GM19455 (cell line): ENCODE measurements around the gene ANKRD44.

ENCODE experiments used
- ATAC-seq: cut with Tn5 transposase; IDR thresholded peaks from one replicate; pipeline ENCODE4 v1.9.1; 2021; ENCODE audit not compliant: unreplicated experiment

The ANKRD44 gene

DNA sequence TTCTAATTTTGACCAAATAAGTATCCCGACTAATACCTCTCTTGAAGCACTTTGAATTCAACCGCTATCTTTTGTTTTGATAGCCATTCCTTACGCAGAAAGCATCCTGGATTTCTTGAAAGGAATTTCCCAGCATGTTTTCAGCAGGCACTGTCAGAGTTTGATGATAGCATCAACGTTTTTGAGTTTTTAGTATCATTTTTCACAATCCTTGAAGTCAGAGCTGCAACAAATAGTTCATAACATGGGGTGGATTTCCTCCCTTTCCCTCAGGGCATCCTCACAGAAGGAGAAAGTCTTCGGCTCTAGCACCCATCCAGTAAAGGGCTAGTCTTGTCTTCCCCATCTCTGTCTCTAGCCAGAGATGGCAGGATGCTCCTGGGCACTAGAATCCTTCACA is 46.2 kb downstream of the ANKRD44 start:
- no peak for ATAC-seq

DNA sequence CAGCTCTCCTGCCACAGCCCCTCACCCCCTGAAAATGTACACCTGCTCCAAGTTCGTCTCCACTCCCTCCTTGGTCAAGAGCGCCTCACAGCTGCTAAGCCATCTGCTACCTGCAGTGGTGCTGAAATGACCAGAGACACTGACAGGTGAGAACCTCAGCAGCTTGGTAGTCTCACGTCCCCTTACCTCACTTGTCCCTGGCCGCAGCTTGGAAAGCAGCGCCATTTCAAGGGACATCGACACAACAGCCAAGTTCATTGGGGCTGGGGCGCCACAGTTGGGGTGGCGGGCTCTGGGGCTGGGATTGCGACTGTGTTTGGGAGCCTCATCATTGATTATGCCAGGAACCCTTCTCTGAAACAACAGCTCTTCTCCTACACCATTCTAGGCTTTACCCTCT is 47.5 kb downstream of the ANKRD44 start:
- no peak for ATAC-seq

DNA sequence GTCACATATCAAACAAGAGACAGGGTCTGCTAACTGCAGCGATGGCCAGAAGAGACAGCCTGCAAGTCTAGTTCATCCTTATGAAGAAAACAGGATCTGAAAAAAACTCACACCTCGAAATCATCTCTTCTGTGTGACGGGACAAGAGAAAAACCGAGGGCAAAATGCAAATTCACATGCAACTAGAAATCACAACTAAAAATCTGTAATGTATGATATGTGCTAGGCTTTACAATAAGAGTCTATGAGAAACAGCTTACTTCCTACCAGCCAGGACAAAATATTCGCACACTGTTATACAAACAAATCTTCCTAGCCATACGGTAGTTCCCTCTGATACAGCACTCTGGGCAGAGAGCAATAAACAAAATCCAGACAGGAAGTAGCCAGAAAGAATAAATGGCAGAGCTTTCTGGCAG is 48.8 kb downstream of the ANKRD44 start:
- ATAC-seq: peak; percentile 74

- no peak for ATAC-seq
Measured at GRCh38 chr2:197259470-197259999, 51.0 kb downstream of the ANKRD44 start.

- no peak for ATAC-seq
Measured at GRCh38 chr2:197258580-197258979, 52.0 kb downstream of the ANKRD44 start.

DNA sequence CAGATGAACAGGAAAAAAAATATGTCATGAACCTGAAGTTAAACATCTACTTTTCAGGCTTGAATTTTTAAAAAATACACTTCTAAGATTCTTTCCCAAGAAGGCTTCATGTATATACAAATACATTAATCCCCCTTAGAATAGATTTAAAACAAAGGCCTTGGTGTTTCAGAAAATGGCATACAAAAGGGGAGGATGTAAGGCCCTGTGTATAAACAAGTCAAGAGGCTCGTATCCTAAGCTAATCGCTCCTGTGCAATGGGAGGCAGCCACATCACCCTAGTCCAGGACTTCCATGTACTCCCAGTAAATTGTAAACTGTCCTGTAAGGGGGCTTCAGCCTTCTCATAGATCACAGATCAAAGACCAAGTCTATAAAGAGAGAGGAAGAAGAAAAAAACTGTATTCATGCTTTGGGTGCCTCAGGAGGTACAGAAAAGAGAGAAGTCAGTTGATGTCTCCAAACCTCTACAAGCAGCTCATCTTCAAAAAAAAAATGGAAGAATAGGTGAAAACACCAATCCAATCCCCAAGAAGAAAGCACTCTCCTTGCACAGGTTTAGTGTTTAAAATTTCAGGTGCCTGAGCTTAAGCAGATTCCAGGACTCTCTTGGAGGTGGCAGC is 53.9 kb downstream of the ANKRD44 start:
- no peak for ATAC-seq

GRCh38 chr2:197256021-197256420 is 54.6 kb downstream of the ANKRD44 start:
- no peak for ATAC-seq

- peak; percentile 95 for ATAC-seq
Measured at GRCh38 chr2:197255543-197255942, 55.0 kb downstream of the ANKRD44 start.

DNA sequence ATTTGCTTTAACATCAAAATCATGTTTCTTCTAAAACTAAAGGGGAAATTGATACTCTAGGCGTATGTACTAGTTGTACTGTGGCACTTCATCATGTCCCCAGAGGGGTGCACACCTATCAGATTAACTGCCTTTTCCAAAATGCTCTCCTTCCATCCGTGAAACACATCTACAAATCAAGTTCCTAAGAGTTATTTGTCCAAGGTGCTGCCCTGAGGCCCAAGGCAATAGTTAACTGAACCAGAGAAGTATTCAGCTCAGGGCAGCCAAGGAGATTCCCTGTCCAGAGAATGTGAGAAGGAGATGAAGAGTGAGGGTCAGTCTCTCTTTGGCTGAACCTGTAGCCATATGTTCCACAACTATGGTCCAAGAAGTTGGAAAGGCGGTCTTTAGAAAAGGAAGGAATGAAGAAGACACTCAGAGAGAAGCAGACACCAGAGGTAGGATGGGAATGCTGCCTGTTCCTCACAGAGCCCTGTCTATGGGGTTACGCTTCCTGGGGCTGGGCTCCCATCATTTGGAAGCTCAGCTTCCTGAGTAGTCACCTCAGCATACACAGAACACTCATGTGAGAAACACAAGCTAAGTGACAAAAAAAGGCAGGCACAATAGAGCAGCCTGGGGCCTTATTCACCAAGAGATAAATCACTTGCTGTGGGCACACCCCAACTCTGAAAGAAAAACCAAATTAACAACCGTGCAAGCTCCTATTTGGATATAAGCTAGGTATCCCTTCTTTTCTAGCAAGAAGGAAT is 55.6 kb downstream of the ANKRD44 start:
- ATAC-seq: peak; percentile 26

DNA sequence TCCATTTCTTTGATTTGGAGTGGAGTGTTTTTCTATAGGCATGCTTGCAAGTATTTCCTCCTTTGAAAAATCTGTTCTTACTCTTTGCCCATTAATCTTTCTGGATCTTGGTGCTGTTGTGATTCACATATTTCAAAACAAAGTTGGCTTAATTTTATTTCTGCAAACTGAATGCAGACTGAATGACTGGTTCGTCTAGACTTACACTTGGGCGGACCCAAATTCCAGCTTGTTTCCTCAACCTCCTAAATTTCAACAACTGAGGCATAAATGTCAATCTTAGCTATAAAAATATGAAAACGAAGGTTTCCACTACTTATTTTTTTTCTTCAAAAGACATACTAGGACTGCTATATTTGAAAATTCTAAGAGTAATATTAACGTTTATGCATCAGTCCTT is 59.0 kb downstream of the ANKRD44 start:
- no peak for ATAC-seq

GRCh38 chr2:197251163-197251562 is 59.4 kb downstream of the ANKRD44 start:
- ATAC-seq: no peak

DNA sequence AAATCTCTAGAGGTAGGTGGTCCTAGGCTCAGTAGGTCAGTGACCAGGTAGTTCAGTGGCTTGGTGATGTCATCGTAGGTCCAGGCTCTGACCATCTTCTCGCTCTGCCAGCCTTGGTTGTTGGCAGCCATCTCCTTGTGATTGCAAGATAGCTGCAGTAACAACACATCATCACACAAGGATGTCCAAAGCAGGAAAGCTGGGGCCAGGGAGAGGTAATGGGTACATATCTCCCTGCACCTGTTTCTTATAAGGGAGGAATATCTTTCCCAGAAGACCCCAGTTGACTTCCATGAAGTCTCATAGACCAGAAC is 60.5 kb downstream of the ANKRD44 start:
- no peak for ATAC-seq

DNA sequence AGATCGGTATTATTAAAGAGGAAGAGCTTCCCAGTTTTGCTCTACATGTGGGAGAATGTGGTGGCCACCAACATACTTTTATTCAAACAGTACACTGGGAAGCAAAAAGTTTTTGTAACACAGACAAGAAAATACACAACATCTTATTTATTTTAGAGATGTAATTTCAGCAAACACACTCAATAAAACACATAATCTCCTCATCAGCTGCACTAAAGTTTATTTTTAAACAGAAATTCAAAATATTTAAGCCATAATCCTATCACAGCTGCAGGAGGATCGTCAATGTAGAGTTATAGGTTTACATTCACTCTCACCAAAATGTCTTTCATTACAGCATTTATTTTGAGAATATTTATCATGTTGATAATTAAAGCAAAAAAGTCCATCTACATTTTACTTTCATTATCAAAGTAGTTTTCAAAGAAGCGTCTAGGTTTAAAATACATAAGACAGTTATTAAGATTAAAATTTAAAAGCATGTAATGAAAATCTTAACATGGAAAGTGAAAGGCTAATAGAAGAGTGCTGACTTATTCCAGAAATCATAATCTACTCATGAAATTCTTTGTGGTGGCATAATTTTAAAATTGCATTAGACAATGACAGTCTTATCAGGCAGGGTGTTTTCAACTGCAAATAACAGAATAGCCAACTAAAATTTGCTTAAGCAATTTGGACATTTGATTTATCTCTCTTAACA is 61.0 kb downstream of the ANKRD44 start:
- no peak for ATAC-seq

DNA sequence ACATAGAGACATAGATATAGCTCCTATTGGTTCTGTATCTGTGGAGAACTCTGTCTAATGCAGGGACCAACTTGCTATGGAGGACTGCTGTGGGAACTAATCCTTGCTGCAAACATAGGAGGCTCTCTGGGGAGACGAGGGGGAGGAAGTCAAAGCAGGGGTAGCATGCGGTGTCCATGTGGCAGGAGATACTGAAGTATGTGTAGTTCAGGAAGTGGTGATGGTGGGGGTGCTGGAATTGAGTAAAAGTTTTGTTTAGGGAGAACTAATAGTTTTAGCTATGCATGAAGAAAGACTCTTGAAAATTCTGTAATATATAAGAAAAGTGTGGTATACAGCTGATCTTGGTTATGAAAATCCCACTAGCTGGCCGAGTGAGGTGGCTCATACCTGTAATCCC is 62.0 kb downstream of the ANKRD44 start:
- ATAC-seq: no peak

DNA sequence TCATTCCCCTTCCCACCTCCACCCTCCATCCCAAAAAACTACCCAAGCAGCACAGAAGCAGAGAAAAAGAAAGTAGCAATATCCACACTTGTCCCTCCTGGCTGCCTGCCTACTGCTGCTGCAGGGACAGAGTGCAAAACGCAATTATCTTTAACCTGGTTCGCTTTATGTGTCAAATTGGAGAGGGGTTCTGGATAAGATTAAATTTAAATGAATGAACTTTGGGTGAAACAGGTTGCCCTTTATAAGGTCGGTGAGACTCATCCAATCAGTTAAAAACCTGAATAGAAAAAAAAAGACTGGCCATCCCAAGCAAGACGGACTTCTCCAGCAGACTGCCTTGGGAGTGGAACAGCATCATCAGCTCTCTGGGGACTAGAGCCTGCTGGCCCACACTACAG is 62.6 kb downstream of the ANKRD44 start:
- ATAC-seq: no peak

DNA sequence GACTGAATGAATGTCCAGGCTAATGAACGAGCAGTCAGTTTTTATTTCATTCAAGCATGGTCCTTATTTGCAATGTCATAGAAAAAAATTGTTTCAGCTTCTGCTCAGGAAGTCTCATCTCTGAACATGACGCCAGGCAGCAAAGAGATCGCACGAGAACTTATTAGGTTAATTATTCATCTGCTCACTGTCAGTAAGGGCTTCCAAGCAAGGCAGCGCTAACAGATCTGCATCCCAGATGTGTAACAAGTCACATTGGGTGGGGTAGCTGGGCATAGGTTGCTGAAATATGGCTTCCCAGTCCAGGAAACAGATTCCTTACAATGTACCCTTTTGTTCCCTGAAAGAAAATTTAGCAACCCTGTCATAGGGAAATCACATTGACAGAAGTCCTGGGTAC is 63.5 kb downstream of the ANKRD44 start:
- ATAC-seq: no peak

GRCh38 chr2:197245829-197246804 is 64.5 kb downstream of the ANKRD44 start:
- ATAC-seq: no peak

- no peak for ATAC-seq
Measured at GRCh38 chr2:197244349-197244748, 66.2 kb downstream of the ANKRD44 start.

DNA sequence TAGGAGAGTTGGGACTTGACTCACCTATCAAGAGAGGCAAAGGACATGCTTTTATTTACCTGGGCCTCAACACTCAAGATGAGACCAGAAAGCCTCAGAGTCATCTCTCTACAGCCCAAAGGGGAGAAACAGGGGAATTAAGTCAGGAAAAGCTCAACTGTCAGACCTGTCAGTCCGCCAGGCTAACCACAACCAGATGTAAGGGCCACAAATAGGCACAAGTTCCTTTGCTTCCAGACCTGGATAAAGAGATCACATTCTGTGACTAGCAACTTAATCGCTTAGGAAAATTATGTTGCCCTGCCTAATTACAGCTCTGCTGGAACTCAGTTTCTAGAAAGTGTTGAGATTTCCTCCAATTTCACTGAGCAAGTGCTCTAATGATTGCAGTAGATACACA is 67.9 kb downstream of the ANKRD44 start:
- ATAC-seq: no peak

GRCh38 chr2:197241596-197241995 is 69.0 kb downstream of the ANKRD44 start:
- ATAC-seq: no peak

GRCh38 chr2:197241153-197241552 is 69.4 kb downstream of the ANKRD44 start:
- no peak for ATAC-seq
